ENCODE data around the gene ULBP3. TPM values are rescaled to one million over a fixed set of nuclear protein-coding genes. Genes with fewer than 3 reads are reported as not detected.
"Not testable (repeated sequence)": the region's sequence is repeated elsewhere in the genome, so short reads cannot be mapped to it uniquely, and the experiment has no call there.

ULBP3 gene
- polyA plus RNA-seq, 4 donors: 7.7 to 10.6 (median 9.0) TPM

GRCh38 chr6:150018846-150019580 is 49.9 kb downstream of the ULBP3 start:
- no peak for DNase-seq (ENCODE audit: low read depth in 4 of 4, low spot score in 3 of 4)

- DNase-seq (ENCODE audit: low read depth in 4 of 4, low spot score in 3 of 4): not testable (repeated sequence)
Measured at GRCh38 chr6:150017186-150017521, 51.8 kb downstream of the ULBP3 start.

GRCh38 chr6:150016324-150017185 is 52.4 kb downstream of the ULBP3 start:
- DNase-seq (ENCODE audit: low read depth in 4 of 4, low spot score in 3 of 4): peak in 3 of 4 donors; percentile 44 to 48 (median 47)

GRCh38 chr6:150015281-150016001 is 53.5 kb downstream of the ULBP3 start:
- DNase-seq (ENCODE audit: low read depth in 4 of 4, low spot score in 3 of 4): not testable (repeated sequence)

- not testable (repeated sequence) for DNase-seq (ENCODE audit: low read depth in 4 of 4, low spot score in 3 of 4)
Measured at GRCh38 chr6:150014623-150015280, 54.2 kb downstream of the ULBP3 start.

- not testable (repeated sequence) for DNase-seq (ENCODE audit: low read depth in 4 of 4, low spot score in 3 of 4)
Measured at GRCh38 chr6:150013785-150014622, 54.9 kb downstream of the ULBP3 start.

- DNase-seq (ENCODE audit: low read depth in 4 of 4, low spot score in 3 of 4): not testable (repeated sequence)
Measured at GRCh38 chr6:150012846-150013784, 55.8 kb downstream of the ULBP3 start.

Other genes starting within 250 kb of the ULBP3 start
- gene LRP11, start 204.8 kb downstream of the ULBP3 start, polyA plus RNA-seq (ENCODE audit: insufficient read length in 4 of 4): 10 to 100 TPM; 34.0 to 42.3 (median 39.1) TPM
- under 1 TPM; 0.40 to 0.93 (median 0.63) TPM for gene RAET1E, start 171.0 kb downstream of the ULBP3 start, polyA plus RNA-seq (ENCODE audit: insufficient read length in 4 of 4)
- gene RAET1G, start 146.0 kb downstream of the ULBP3 start, polyA plus RNA-seq (ENCODE audit: insufficient read length in 4 of 4): 1 to 10 TPM; 1.1 to 1.8 (median 1.4) TPM
- under 1 TPM; 0.65 to 0.91 (median 0.67) TPM for gene ULBP2, start 127.1 kb downstream of the ULBP3 start, polyA plus RNA-seq (ENCODE audit: insufficient read length in 4 of 4)
- 1 to 10 TPM; 1.5 to 2.1 (median 1.8) TPM for gene ULBP1, start 105.2 kb downstream of the ULBP3 start, polyA plus RNA-seq (ENCODE audit: insufficient read length in 4 of 4)
- not detected for gene RAET1L, start 43.6 kb downstream of the ULBP3 start, polyA plus RNA-seq (ENCODE audit: insufficient read length in 4 of 4)
- 10 to 100 TPM; 21.0 to 27.7 (median 24.8) TPM for gene PPP1R14C, start 73.9 kb upstream of the ULBP3 start, polyA plus RNA-seq (ENCODE audit: insufficient read length in 4 of 4)

Measured in right renal pelvis (tissue), 4 donors.